Smooth muscle cell of the brain vasculature (primary cell): Measurements from ENCODE around the gene SLC47A1.
"Not testable (repeated sequence)": the region's sequence is repeated elsewhere in the genome, so short reads cannot be mapped to it uniquely, and the experiment has no call there.

Source experiments
- DNase-seq: peaks from one replicate; pipeline ENCODE4 v3.0.0-alpha.2; 2012; ENCODE audit warnings: low read depth, low spot score

The SLC47A1 gene

DNA sequence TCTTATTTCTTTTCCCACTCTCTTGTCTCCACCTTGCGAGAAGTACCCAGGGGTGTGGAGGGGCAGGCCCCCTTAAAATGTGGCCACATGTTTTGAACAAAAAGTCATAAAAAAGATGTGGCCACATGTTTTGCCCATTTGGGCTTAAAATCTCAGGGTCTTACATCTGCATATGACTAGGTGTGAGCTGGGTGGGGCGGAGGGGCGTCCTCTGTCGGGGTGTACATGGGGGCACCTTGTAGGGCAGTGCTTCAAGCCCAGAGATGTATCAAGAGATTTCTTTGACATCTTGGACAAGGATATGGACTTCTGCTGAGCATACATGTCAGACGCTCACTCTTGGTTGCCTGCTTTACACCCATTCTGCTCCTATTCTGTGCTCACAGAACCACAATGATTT, 13.0 kb upstream of the SLC47A1 start:
- DNase-seq = no peak

DNA sequence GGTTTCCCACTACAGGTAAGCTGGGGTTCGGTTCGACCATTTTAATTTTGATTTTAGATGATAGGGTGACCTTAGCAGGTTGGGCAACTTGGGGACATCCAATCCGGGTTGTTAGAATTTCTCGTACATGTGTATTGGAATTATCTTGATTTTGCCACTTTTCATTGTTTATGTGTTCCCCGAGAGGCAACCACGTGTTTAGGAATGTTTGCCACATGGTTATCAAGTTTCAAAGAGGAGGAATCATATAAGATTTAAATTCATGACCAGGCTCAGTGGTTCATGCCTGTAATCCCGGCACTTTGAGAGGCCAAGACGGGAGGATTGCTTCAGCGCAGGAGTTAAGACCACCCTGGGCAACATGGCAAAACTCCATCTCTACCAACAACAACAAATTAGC, 10.0 kb upstream of the SLC47A1 start:
- no peak for DNase-seq

DNA sequence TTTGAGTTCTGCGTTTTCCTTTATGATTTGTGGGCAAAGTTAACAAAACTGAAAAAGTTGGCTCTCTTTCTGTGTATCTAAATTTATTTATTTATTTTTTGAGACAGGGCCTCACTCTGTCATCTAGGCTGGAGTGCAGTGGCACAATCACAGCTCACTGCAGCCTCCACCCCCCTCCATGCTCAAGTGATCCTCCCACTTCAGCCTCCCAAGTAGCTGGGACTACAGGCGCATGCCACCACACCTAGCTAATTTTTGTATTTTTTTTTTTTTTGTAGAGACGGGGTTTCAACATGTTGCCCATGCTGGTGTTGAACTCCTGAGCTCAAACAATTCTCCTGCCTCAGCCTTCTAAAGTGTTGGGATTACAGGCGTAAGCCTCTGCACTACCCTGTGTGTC, 6.7 kb upstream of the SLC47A1 start:
- not testable (repeated sequence) for DNase-seq

DNA sequence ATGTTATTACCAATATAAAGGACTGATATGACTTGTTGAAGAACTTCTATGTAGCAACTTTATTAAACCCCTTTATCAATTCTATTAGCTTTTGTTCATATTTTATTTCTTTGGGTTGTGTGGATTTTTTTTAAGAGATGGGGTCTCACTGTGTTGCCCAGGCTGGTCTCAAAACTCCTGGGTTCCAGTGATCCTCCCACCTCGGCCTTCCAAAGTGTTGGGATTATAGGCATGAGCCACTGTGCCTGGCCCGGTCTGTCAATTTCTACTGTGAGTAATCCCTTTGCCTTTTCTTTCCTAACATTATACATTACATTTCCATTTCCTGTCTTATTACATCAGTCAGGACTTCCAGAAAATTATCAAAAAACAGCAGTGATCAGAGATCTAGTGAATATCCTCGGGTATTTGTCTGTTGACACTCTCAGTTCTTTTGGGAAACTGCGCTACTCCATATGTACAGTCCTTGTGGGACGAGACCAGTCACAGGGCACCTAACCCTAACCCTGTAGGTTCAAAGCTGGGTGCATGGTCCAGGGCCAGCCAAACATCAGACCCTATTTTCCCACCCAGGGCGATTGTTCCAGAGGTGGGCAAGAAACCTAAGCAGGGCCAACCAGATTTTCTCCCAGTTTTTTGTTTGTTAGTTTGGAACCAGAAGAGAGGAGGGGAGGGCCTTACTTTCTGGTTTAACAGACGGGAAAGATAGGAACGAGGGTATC, 1.7 kb upstream of the SLC47A1 start:
- DNase-seq = no peak

DNA sequence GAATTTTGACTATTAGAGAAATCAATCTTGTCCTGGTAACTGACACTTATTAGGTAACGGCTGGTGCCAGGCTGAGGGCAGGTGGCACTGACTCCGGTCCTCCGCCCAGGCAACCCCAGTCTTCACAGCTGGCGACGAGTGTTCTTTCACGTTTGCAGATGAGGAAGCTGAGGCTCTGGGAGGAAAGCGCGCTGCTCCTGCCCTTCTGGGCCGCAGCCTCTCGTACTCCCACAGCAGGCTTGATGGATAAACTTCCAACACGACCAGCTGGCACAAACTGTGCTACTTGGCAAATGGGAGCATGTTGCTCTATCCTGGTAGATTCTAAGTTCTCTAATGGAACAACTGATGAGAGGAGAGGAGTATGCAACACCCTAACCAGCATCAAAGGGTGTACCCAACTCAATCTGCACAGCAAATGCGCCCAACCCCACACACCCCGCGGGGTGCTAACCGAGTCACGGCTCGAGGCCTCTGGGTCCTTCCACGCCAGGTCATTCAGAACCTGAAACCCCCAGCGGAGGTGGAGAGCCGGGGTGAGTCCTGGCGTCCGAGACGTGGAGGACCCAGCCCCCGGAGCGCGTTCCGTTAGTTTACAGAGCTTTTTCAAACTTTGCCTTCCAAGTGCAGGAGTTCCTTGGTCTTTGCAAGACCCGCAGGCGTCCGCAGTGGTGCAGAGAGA, 477 bp upstream of the SLC47A1 start:
- no peak for DNase-seq

DNA sequence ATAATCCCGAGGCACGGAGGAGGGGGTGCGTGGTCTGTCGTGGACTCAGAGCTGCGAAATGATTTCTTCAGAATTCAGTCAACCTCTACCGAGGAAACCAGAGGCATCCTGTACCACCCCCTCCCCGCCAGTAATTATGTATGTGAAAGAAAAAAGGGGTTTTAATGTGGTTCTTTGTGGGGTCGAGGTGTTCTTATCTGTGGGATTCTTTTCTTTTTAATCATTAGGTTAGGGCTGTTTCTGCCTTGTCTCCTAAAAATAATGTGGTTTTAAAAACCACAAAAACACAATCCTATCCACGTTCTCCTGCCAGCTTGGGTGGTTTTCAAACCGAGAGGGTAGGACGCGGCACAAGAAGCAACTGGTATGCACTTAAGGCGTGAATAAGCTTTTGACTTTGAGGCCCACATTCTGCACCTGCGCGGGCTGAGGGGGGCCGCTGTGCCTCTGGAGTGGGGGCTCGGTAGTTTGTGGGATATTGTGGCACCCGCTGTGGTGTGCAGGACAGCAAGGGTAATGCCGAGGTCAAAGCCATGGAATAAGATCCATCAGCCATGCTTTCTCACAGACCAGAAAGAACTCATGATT, 1.0 kb downstream of the SLC47A1 start:
- DNase-seq = no peak

DNA sequence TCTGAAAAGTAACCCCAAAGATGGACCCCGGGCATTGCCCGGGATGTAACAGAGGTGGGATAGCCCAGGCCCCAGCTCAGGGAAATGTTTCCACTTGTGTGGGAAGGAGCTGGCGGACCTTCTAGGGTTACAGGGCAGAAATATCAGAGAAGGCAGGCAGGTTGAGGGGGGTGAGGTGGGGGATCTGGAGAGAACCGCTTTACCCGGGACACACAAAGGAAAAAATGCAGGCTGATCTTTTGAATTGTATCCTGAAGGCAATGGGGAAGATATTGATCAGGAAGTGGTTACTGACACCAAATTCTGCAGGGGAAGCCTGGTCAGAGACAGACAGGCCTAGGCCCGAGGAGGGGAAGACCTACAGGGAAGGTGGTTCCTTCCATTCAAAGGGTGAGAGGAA, 3.5 kb downstream of the SLC47A1 start:
- DNase-seq = no peak

DNA sequence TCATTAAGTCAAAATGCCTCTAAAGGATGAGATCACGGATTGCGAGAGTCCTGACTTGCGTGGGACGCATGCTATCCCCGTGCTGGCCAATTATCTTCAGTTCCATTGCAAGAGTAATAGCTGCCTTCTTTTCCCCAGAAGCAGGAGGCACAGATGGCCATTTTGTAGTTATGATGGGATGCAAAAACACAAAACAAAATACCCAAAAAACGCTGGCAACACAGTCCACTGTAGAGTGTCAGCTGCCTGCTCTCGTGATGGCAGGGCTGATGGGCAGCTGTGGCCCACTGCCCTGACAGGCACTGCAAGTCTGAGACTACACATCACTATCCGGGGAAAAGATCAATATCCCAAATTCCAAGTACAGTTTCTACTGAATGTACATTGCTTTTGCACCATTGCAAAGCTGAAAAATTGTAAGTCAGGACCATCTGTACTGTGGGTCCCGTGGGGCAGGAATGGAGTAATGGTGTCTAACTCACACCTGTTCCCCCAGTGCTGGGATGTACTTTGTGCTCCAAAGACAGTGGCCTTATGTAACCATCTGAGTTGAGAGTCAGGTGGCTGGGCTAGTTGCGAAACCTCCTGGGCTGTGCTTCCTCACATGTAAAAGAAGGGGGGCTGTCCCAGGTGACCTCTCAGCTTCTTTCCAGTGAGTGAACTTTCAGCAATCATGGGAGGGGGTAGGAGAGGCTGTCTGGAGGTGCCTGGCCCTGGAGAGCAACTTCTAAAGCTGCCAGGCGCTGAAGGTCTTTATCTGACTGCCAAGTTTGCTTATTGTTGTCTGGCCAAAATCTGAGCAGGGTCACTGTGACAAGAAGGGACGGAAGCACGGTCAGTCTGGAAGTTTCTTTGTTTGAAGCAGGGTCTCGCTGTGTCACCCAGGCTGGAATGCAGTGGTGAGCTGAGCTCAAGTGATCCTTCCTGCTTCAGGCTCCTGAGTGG, 4.7 kb downstream of the SLC47A1 start:
- no peak for DNase-seq

DNA sequence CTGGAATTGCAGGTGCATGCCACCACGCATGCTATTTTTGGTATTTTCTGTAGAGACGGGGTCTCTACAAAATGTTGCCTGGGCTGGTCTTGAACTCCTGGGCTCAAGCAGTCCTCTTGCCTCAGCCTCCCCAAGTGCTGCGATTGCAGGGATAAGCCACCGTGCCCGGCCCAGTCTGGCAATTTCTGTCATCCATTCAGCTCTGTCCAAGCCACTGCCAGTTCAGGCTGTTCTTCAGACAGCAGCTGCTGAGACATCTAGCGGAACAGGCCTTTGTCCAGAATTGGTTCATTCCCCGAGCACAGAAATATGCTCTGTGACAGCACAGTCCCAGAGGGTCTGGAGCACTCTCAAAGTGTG, 5.4 kb downstream of the SLC47A1 start:
- DNase-seq = no peak

DNA sequence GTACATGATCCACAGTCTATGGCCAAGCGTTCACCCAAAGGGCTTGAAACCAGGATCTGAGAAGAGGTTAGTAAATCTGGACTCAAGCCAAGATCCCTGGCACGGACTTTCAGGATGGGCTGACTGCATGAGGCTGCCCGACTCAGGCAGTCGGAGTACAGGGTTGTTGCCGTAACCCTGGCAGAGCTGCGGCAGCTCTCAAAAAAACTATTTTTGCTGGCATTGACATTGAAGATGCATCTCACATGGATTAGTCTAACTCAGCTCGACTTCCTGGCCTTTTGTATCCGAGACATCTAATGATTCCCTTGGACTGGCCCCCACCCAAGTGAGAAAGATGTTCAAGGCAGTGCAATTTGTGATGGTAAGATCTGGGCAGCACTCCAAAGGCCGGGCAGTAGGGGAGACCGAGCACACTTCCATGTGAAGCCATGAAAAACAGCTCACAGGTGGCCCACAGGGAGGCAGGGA, 6.2 kb downstream of the SLC47A1 start:
- DNase-seq = no peak

DNA sequence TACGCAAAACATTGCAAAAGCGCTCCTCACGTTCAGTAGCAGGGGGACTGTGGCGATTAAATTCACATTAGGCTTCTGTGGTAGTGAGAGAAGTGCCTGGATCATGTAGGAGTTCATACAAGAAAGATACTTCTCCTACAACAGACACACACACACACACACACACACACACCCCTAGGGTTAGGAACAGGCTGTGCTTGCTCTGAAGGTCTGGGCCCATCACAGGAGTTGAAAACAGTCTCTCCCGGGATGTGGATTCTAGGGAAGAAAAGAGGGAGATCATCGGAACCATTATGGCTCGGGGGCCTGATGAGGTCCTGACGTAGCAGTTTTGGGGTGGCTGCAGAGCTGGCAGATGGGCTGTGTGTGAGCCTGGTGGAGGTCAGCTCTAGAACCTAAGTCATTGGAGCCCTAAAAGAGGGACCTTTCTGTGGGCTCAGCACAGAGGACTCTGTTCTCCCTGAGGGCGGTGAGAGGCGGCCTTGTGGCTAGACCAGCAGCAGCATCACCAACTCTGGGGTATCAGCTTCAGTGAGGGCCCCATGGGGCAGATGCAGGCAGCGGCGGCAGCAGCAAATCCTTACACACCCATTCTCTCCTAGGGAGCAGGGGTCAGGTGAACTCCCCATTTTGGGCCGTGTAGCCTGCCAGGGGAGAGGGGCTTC, 7.2 kb downstream of the SLC47A1 start:
- DNase-seq = no peak

DNA sequence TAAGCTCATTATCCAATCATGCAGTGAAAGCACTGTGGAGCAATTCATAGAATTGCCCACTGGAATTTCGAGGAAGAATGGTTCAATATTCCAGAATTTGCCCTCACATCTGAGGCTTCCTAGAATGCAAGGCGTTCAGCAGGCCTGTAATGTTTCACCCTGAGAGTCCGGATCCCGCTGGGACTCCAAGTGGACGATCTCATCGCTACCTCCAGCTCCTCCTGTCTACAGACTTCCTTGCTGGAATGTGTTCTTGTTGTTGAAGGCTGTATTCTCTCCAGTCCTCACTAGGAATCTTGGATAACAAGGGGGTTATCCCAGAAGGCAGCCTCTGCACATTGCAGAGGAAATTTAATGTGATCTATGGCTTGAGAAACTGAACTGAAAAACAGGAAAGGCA, 7.8 kb downstream of the SLC47A1 start:
- DNase-seq = no peak

DNA sequence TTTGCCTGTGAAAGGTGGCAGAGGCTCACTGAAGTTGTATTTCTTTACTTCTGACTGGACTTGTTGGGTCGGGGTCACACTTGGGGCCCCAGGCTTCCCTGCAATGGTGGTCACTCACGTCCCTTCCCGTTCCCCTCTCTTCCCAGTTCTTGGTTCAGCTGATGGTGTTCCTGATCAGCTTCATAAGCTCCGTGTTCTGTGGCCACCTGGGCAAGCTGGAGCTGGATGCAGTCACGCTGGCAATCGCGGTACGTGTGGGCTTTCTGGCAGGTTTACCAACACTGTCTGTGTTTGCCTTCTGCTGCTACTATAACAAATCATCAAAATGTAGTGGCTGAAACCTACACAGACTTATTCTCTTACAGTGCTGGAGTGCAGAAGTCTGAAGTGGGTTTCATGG, 8.6 kb downstream of the SLC47A1 start:
- DNase-seq = no peak

DNA sequence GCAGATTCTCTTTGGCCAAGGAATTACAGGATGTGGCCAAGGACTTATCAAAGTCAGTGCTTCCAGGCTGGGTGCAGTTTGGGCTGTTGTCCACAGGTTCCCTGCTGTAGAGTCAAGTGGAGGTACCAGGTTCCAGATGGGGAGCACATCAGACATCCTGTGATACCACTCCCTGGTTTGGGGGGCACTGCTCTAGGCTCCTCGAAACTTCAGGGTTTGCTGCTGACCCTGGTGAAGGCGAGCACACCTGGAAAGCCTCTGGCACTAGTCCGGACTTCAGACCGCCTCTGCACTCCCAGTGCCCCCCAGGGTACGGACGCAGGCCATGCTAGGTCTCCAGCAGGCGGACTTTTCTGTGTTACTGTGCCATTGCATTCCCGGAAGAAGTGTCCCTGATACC, 10.7 kb downstream of the SLC47A1 start:
- DNase-seq = no peak

DNA sequence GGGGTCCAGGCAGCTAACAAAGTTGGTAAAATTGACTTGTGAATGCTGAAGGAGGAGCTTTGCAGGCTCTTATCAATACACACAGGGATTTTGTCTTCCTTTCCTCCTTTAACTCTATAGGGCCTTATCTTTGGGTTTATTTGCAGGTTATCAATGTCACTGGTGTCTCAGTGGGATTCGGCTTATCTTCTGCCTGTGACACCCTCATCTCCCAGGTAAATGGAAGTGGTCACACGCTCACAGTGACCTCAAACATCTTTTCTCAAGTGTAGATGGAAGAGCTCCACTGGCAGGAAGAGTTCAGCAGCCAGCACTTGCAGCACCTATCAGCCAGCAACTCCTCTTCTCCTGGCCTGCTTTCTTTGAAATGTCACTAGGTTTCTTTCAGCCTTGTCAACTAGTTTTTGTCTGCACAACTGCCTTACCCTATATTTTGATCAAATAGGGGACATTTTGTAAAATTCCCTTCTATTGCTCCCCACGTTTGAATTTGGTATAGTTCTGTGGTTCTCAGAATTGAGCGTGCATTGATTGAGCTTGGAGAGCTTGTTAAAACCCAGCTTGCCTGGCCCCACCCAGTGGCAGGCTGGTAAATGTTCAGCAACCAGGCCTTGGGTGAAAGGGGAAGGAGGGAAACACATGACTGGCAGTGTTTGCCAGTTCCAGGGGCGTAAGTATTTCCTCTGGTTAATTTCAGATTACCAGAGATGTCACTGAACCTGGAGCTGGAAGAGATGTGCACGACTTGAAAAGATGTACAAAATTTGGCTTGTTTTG, 12.8 kb downstream of the SLC47A1 start:
- DNase-seq = no peak

DNA sequence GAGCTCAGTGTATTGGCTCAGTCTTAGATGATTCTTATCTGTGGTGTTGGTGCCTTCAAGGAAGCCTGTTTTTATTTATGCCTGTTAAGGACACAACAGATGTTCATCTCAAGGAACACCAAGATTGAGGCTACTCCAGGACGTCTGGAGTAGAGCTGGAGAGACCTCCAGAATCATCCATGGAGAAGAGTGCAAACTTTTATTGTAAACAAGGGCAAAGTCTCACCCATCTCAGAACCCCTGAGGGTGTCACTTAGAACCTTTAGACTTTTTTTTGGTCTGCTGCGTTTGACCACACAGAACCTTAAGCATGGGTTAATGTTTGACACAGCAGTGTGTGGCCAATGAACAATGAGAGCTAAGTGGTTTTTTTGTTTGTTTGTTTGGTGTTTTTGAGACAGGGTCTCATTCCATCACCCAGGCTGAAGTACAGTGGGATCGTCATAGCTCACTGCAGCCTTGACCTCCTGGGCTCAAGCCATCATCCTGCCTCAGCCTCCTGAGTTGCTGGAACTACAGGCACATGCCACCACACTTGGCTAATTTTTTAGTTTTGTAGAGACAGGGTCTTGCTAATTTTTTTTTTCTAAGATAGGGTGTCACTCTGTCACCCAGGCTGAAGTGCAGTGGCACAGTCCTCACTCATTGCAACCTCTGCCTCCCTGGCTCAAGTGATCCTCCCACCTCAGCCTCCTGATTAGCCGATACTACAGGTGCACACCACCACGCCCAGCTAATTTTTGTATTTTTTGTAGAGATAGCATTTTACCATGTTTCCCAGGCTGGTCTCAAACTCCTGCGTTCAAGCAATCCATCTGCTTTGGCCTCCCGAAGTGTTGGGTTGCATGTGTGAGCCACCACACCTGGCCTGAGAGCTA, 16.3 kb downstream of the SLC47A1 start:
- no peak for DNase-seq

DNA sequence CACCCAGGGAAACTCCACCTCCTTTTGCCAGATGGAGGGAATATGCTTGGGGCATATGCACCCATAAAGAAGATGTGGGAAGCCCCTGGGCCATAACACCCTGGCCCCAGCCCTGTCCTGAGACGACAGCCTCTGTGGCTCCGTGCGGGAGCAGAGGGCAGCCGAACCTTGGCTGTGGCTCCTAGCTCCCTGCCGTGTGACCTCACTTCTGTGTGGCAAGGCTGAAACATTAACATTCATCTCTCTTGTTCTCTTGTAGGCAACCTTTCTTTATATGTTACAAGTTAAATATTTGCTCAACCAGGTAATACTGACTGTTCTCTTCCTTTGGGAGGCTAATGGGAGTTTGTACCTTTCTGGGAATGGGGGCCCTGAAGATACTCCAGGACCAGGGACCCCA, 17.5 kb downstream of the SLC47A1 start:
- DNase-seq = no peak

DNA sequence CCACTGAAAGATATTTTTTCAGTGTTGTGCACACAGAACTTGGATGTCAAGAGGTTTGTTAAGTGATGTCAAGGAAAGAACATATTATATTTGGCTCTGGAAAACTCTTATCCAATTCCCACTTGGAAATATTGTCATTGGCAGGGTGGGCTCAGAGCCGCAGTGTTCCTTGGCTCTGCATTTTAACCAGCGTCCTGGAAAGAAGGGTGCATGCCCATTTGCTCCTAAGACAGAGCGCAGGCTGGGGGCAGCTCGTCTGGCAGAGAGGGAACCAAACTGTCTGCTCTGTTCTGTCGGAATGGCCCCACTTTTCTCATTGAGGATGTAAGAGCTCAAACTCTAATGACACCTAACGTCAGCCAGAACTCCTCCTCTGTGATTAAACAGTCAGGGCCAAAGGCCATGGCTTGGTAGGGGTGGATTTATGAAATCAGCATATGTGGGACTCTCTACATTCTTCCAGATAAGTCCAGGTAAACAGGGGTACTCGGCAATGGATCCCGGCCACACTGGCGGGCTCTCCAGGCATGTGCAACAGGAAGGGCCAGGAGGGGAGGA, 18.0 kb downstream of the SLC47A1 start:
- DNase-seq = no peak

DNA sequence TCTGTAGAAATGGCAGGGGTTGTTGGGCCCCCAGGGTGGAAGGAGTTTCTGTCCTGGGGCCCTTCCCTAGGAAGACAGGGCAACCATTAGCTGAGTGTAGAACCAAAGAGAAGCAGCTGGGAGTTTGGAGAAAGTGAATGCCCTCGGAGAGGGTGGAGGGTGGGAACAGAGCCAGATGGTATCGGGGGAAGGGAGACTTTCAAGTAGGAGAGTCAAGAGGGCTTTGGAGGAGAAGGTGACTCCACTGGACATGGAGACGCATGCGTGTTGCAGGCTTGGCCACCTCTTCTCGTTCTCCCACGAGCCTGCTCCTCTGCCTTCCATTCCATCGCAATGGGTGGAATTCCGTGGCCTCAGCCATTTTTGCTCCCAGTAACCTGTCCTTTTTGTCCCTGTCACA, 19.4 kb downstream of the SLC47A1 start:
- DNase-seq = no peak
